ENCODE data around the gene KMT5B.

KMT5B gene

DNA sequence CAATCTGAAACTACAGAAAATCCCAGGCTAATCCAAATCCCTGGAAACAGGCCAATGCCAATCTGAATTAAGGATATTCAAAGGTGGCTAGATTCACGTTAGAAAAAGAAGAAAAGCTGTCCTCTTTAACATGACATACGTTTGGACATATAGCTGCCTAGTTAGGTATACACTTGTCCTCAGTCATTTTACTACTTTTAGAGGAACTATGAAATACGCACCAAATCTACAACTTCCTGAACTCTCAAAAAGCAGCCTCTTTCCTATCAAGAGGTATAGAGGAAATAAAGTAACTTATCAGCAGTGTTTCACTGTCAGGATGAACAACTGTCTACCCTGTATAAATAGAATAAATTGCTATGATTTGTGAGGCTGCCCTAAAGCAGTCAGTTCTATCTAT, 24.0 kb downstream of the KMT5B start:
- in situ Hi-C loops (cut with MboI; ENCODE audit: low sequenced_read_pairs) = no loop called here

GRCh38 chr11:68186061-68186460, 27.0 kb downstream of the KMT5B start:
- in situ Hi-C loops (cut with MboI; ENCODE audit: low sequenced_read_pairs) = no loop called here

DNA sequence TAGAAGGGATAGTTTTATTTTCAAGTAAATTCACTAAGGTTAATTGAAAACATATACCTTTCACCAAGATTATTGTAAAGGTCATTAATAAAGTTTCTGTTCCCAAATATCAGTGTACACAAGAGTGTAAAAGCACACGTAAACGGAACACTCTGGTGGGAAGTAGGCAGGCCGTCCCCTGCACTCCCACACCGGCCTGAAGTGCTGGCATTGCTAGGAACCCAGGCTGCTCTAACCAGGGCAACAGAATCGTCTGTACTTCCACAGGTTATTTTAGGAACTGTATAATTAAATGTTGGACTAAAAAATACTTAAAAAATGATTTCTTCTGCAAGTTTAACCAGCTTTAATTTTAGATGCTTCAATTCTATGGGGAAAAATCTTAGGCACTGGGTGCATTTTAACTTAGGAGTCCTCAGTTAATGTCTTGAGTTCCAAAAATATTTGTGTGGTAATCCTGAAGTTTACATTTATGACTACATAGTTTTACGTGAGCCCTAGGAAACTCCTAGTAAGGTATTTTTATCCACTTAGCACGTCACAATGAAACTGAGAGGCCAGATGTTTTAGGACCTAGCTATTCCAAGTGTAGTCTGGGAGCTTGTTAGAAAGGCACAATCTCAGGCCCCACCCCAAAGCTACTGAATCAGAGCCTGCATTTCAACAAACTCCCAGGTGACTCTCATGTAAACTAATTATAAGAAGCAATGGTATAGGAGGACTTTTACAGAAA, 31.2 kb downstream of the KMT5B start:
- in situ Hi-C loops (cut with MboI; ENCODE audit: low sequenced_read_pairs) = no loop called here

GRCh38 chr11:68179847-68180246, 33.2 kb downstream of the KMT5B start:
- in situ Hi-C loops (cut with MboI; ENCODE audit: low sequenced_read_pairs) = no loop called here

DNA sequence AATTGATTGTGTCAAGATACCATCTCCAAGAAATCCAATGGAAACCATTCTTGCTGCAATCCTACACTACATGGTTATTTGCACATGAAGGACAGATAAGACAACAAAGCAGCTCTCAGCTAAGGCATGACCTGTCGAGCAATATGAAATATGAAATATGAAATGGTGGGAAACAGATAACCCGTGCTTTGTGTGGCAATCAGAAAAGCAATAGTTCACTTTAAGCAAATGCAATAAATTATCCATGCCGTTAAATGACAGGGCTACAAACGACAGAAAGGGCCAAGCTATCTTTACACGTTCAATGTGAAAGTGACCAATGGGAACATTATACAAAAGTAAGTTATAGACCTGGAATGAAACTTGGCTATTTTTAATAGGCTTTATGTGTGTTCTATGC, 35.2 kb downstream of the KMT5B start:
- in situ Hi-C loops (cut with MboI; ENCODE audit: low sequenced_read_pairs) = no loop called here

DNA sequence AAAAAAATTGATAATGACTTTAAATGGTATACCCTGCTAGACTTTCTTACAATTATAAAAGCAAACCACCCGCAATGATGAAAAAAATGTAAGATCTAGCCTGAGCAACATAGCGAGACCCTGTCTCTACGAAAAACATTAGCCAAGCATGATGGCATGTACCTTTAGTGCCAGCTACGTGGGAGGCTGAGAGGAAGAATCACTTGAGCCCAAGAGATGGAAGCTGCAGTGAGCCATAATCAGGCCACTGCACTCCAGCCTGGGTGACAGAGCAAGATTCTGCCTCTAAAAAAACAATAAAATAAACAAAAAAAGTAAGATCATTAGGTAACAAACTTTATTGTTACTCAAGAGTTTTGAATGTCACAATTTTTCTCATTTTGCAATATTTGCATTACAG, 39.2 kb downstream of the KMT5B start:
- in situ Hi-C loops (cut with MboI; ENCODE audit: low sequenced_read_pairs) = no loop called here

- in situ Hi-C loops (cut with MboI; ENCODE audit: low sequenced_read_pairs) = no loop called here
Observed at GRCh38 chr11:68169442-68169841, 43.7 kb downstream of the KMT5B start.

GRCh38 chr11:68168694-68169093, 44.4 kb downstream of the KMT5B start:
- in situ Hi-C loops (cut with MboI; ENCODE audit: low sequenced_read_pairs) = no loop called here

- in situ Hi-C loops (cut with MboI; ENCODE audit: low sequenced_read_pairs) = no loop called here
Observed at GRCh38 chr11:68167474-68167873, 45.6 kb downstream of the KMT5B start.

DNA sequence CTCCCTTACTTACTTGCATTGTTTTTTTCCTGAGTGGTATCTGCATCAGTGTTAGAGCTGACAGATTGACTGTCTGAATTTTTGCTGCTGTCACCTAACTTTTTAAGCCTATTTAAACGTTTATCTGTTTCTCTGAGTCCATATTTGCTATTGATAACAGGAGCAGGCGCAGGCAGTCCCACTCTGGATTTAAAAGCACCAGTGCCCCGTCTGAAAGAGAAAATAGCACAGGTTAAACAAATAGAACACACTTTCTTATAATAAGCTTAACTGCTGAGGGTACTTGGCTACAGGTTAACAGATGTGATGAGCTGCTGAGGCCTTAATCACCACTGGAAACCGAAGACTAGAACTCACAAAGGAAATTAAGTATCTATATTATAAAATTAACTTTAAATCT, 46.1 kb downstream of the KMT5B start:
- in situ Hi-C loops (cut with MboI; ENCODE audit: low sequenced_read_pairs) = no loop called here

- in situ Hi-C loops (cut with MboI; ENCODE audit: low sequenced_read_pairs) = no loop called here
Observed at GRCh38 chr11:68165601-68166000, 47.5 kb downstream of the KMT5B start.

DNA sequence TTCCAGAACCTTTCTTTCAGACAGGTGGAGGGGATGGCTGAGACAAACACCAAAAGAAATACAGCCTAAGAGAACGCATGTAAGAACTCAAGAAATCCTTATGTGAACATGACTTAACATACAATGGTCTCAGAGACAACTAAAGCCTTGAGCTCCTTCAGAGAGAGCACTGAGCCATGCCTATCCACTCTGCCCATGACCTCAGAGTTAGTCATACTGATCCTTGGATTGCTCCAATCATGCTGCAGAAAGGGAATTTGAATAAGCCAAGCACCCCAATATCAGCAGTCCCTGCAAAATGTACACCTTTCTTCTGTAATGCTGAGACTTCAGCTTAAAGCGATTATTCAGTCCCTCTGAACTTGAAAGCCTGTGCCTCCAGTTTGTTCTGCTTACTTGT, 48.7 kb downstream of the KMT5B start:
- in situ Hi-C loops (cut with MboI; ENCODE audit: low sequenced_read_pairs) = no loop called here

DNA sequence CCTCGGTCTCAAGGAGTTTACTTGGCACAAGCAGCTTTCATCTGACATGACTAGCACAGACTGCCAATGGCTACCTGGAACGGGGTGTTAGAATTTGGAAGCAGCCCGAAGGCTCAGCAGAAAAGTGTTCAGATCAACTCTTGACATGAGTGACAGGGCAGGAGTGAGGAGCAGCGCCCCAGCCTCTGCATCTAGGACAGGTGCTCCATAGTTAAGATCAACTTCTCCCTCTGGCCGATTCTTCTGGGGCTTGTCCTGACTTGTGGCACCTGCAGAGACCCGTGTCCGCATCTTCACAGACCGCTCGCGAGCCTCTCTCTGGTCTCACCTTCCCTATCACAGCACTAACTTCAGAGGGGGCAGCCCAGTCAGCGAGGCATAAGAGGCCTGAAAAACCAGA, 49.4 kb downstream of the KMT5B start:
- in situ Hi-C loops (cut with MboI; ENCODE audit: low sequenced_read_pairs) = no loop called here

GRCh38 chr11:68160100-68160695, 52.9 kb downstream of the KMT5B start:
- in situ Hi-C loops (cut with MboI; ENCODE audit: low sequenced_read_pairs) = no loop called here

DNA sequence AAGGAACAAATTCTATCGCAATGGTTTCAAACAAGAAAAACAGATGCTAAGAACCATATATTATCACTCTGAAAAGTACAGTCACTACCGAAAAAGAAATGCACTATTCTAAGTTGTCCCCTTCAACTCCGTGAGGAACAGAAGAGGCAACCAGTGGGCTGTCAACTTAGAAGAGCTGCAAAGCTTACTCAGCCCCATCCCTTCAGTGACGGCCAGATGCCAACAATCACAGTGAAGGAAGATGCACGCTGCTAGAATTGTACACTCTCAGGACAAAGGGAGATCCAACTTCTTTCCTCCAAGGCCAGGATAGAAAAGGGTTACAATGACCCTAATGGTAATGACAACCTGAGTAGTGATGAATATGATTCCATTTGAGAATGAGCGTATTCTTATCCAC, 53.4 kb downstream of the KMT5B start:
- in situ Hi-C loops (cut with MboI; ENCODE audit: low sequenced_read_pairs) = no loop called here

GRCh38 chr11:68159161-68159560, 53.9 kb downstream of the KMT5B start:
- in situ Hi-C loops (cut with MboI; ENCODE audit: low sequenced_read_pairs) = no loop called here

DNA sequence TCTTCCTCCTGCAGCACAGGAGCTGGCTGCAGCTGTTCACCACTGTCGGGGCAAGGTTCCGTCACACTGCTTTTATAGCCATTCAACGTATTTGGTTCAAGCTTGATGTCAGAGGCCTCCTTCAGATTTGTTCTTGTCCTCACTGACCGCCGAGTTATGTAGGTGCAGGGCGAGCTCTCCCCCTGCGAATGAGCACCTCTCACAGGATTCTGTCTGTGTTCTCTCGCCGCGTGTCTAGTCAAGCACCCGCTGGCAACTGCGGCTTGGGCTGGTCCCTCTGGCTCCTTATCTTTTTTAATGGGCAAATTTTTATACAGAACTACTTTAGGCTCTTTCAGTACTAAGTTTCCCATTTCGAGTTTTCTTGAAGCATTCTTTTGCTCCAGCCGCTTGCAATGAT, 54.5 kb downstream of the KMT5B start:
- in situ Hi-C loops (cut with MboI; ENCODE audit: low sequenced_read_pairs) = no loop called here

- in situ Hi-C loops (cut with MboI; ENCODE audit: low sequenced_read_pairs) = no loop called here
Observed at GRCh38 chr11:68153742-68154141, 59.4 kb downstream of the KMT5B start.

GRCh38 chr11:68150037-68150436, 63.1 kb downstream of the KMT5B start:
- in situ Hi-C loops (cut with MboI; ENCODE audit: low sequenced_read_pairs) = no loop called here

GRCh38 chr11:68149417-68149816, 63.7 kb downstream of the KMT5B start:
- in situ Hi-C loops (cut with MboI; ENCODE audit: low sequenced_read_pairs) = no loop called here

DNA sequence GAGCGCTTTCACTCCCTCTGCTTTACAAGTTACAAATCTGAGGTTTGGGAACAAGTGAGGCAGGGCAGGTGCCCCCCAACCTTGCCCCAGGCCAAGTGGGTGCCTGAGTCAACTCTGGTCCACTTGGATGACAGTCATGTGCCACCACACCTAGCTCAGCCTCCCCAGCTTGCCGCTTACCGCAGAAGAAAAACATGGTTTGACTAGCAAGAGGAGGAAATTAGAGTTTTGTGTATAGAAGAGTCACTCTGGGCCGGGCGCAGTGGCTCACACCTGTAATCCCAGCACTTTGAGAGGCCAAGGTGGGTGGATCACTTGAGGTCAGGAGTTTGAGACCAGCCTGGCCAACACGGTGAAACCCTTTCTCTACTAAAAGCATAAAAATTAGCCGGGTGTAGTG, 64.2 kb downstream of the KMT5B start:
- in situ Hi-C loops (cut with MboI; ENCODE audit: low sequenced_read_pairs) = no loop called here

DNA sequence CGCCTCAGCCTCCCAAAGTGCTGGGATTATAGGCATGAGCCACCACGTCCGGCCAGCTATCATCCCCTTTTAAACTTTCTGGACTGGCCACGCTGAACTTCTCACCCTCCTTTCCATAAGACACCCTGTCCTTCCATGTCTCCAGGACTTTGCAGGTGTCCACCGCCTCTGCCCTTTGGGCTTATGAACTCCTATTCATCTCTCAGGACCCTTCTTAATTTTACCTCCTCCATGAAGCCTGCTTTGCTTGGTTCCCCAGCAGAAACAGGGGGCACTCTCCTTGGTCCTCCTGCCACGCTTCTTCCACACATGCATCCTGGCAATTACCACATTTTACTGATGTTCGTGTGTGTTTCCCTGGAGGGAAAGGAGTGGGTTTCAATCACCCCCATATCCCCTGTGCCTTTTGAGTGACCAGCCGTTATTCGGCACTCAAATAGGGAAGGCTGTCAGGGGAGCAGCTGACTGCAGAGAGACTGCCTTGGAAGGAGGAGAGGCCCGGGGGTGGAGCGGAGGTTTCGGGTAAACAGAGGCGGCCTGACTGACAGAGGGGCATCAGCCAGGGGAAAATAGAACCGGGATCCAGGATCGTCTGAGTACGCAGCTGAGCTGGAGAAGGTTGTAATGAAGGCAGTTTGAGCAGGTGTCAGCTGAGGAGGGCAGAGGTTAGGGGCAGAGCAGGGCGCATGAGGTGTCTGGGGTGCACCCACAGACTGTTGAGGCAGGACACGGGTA, 64.9 kb downstream of the KMT5B start:
- in situ Hi-C loops (cut with MboI; ENCODE audit: low sequenced_read_pairs) = no loop called here

All from HL-60/S4 treated with phorbol 12-myristate 13-acetate at 8.2 ng/mL for 4 days and 3 days (cell line).